Heart right ventricle (tissue), 16 donors: ENCODE data around the gene FAM53A. TPM values are rescaled to one million over a fixed set of nuclear protein-coding genes. Genes with fewer than 3 reads are reported as not detected.

ENCODE experiments used
- ATAC-seq, 8 donors: fragments of 200-7000 bp; cut with Tn5 transposase; one replicate each; pipeline ENCODE4 v1.9.1; 2020; ENCODE audit warnings: mild to moderate bottlenecking in 8 of 8, moderate library complexity in 8 of 8, moderate number of reproducible peaks in 1 of 8
- DNase-seq, 2 donors: peaks; one replicate each; pipeline ENCODE4 v3.0.0-alpha.2; 2020
- H3K27ac ChIP-seq, 10 donors: fragments of 200-600 bp; sonication (generic) in 2 of 10; one replicate each; pipeline versions ENCODE4 v1.5.0 to v1.8.0; 2020 to 2022; ENCODE audit warnings: mild to moderate bottlenecking in 3 of 10
- H3K27me3 ChIP-seq, 7 donors: fragments of 200-600 bp; one replicate each; pipeline ENCODE4 v1.8.0; 2021 to 2022; ENCODE audit warnings: mild to moderate bottlenecking in 2 of 7
- H3K36me3 ChIP-seq, 9 donors: fragments of 200-600 bp; sonication (generic) in 1 of 9; one replicate each; pipeline versions ENCODE4 v1.5.0 to v1.8.0; 2020 to 2022; ENCODE audit warnings: mild to moderate bottlenecking in 2 of 9
- H3K4me1 ChIP-seq, 9 donors: fragments of 200-600 bp; sonication (generic) in 1 of 9; one replicate each; pipeline versions ENCODE4 v1.5.0 to v1.8.0; 2020 to 2022; ENCODE audit warnings: mild to moderate bottlenecking in 4 of 9
- H3K4me3 ChIP-seq, 10 donors: fragments of 200-600 bp; sonication (generic) in 2 of 10; one replicate each; pipeline versions ENCODE4 v1.5.0 to v1.8.0; 2020 to 2022; ENCODE audit warnings: mild to moderate bottlenecking in 7 of 10, moderate library complexity in 2 of 10
- H3K9me3 ChIP-seq, 11 donors: fragments of 200-600 bp in 10 of 11; sonication (generic) in 2 of 11; one replicate each; pipeline versions ENCODE4 v1.5.0 to v1.8.0; 2013 to 2022; ENCODE audit warnings: mild to moderate bottlenecking in 2 of 11, control low read depth in 1 of 11, moderate library complexity in 1 of 11
- CTCF ChIP-seq, 9 donors: fragments of 200-600 bp; sonication (generic) in 2 of 9; IDR thresholded peaks; one replicate each; pipeline versions ENCODE4 v1.5.0 to v1.8.0; 2021 to 2022; ENCODE audit warnings: antibody characterized with exemption in 9 of 9, mild to moderate bottlenecking in 5 of 9, moderate library complexity in 1 of 9
- WGBS, 2 donors: extraction: QIAGEN DNeasy Blood & Tissue Kit; methylation state at CpG; one replicate each; pipeline ENCODE4 v1.1.7; 2013; ENCODE audit warnings: inconsistent platforms in 1 of 2; 5-methylcytosine and 5-hydroxymethylcytosine counted together
- intact Hi-C, 10 donors: fragments of 100-400 bp; cut with DNase I; formaldehyde crosslinking; loops; one replicate each; pipeline versions ENCODE4 v1.11.1 to v1.14.2; 2022
- polyA plus RNA-seq, 2 donors: library from polyadenylated mRNA; stranded (reverse); fragments of 200-250 nt; gene quantifications; one replicate each; pipeline ENCODE4 v1.2.3, GENCODE V29; 2013
- total RNA-seq, 10 donors: library from RNA; stranded (reverse); fragmentation: NEBNext Ultra II Directional in 3 of 10; extraction: Animal tissue kit (Norgen Biotek cat#: 25700) in 3 of 10; gene quantifications; one replicate each; pipeline versions ENCODE4 v1.2.1 to v1.2.4, GENCODE V29; 2021 to 2023
- donor health status: Arrhythmogenic right ventricular cardiomyopathy.
- donor health status: ischemic (EF 13 %, LVEDD 7.1; RV severe dilation, severe dysfunction).
- donor health status: healthy with polysubstance abuse.
- donor health status: DM: no; HTN: yes; CAD: no.
- donor health status: DM: no; HTN: no; CAD: no.
- donor health status: ischemic (EF 25% LVEDD 6.9; RV normal size, moderate dysfunction).
- donor health status: ischemic (EF 25% LVEDD 5.7; RV mildly dilated, moderate dysfunction).
- donor health status: healthy.
- donor health status: DM: yes; HTN: yes; CAD: no.
- donor health status: Ischemic cardiomyopathy.
- donor health status: ischemic (EF 35%, LVEDD 5.7; RV mildly dilated, moderate dysfunction).
- donor health status: nonischemic (EF 11% LVEDD 7.7; RV severe dilation, severe dysfunction).
- donor health status: DM: yes; HTN: yes; CAD: no.
- donor health status: PGD.
- donor health status: ischemic (EF 29% LVEDD 5.4; RV normal size, mild dysfunction).
- donor health status: nonischemic (EF 23%, LVEDD 6.1; RV moderate dilation, normal function).

The FAM53A gene
- total and polyA plus RNA-seq, 12 donors = 0.24 to 1.5 (median 0.74) TPM

GRCh38 chr4:1715002-1715758, 31.1 kb upstream of the FAM53A start:
- Histone ChIP-seq H3K27me3 (no peaks in the 10 kb centered on the region), H3K9me3 (no peaks in the 10 kb centered on the region), H3K27ac (peak overlapping the region in 5 of 10 donors; percentile 50 to 75 (median 53)), H3K4me3 (no peak overlapping the region), H3K36me3 (peaks cover 0 to 41% (median 6%) of the 10 kb centered on the region in 9 donors), H3K4me1 (peaks cover 26 to 78% (median 59%) of the 10 kb centered on the region in 9 donors)
- DNase-seq = no peak
- no peak for TF ChIP-seq CTCF (IDR thresholded peaks at IDR 0.05)
- 60 to 64% methylated on average over 16 of the region's 16 CpGs for WGBS, 2 donors
- no peak for ATAC-seq
- intact Hi-C loops = no loop called here

- no peak for DNase-seq
- WGBS, 2 donors = 70 to 71% methylated on average over 9 of the region's 9 CpGs
- Histone ChIP-seq H3K9me3 (no peaks in the 10 kb centered on the region), H3K27me3 (no peaks in the 10 kb centered on the region), H3K4me1 (peaks cover 19 to 76% (median 55%) of the 10 kb centered on the region in 9 donors), H3K4me3 (no peak overlapping the region), H3K27ac (peak overlapping the region in 3 of 10 donors; percentile 53 to 100 (median 100)), H3K36me3 (peaks cover 0 to 48% (median 6%) of the 10 kb centered on the region in 9 donors)
- TF ChIP-seq CTCF (IDR thresholded peaks at IDR 0.05) = no peak
- intact Hi-C loops = no loop called here
- ATAC-seq = no peak
These were observed 30.3 kb upstream of the FAM53A start for GRCh38 chr4:1714303-1715001.

- Histone ChIP-seq H3K27me3 (no peaks in the 10 kb centered on the region), H3K27ac (peak overlapping the region; percentile 99 to 100 (median 100)), H3K4me1 (peaks cover 11 to 74% (median 44%) of the 10 kb centered on the region in 9 donors), H3K36me3 (peaks cover 0 to 43% (median 6%) of the 10 kb centered on the region in 9 donors), H3K9me3 (no peaks in the 10 kb centered on the region), H3K4me3 (peak overlapping the region; percentile 70 to 98 (median 92))
- TF ChIP-seq CTCF (IDR thresholded peaks at IDR 0.05) = no peak
- WGBS, 2 donors = 22 to 31% methylated on average over 35 of the region's 35 CpGs
- ATAC-seq (peak in 5 of 8 donors; percentile 0 to 18 (median 3)), DNase-seq (no peak)
- intact Hi-C loops = no loop called here
These were observed 29.1 kb upstream of the FAM53A start for GRCh38 chr4:1713003-1713851.
